ENCODE data around the gene SMURF2. TPM values are rescaled to one million over a fixed set of nuclear protein-coding genes. Genes with fewer than 3 reads are reported as not detected.

Gene SMURF2
- total RNA-seq, 1 experiment from 2014 or later = 68.7 TPM

DNA sequence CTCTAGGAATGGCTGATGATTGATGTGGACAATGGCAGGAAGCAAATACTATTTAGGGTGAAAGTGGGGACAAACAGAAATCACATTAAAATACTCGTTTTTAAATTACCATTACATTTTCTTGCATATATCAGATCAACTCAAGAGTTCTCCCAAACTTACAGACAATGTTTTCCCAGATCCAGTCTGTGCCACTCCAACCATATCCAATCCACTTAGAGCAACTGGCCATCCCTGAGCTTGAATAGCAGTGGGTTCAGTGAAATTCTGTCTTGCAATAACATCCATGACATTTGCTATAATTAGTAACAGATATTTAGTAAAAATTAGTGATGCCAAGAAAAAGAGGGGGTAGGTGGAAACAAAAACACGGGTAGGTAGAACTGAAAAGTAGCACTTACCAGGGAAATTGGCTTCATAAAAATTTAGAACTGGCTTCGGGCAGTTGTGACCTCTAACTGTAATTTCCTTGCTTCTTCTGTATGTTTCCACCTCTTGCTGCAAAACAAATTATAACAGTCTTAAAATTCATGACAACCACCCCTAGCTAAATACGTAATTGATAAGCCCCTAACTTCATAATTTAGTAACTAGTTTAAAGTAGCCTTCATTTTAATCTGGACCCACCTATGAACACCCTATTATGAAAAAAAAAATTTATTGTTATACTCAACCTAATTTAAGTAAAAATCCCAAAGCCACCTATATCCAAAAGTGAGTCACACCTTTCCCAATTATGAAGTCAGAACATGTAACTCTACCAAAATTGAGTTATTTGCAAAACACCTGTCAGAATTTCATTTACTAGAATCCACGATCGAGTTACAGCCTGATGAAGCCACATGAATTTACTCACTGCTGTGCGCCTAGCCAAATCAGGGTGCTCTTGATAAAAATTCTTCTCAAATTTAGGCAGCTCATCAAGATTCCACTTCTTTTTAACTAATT, 158.0 kb downstream of the SMURF2 start:
- DNase-seq (ENCODE audit: low read depth) = no peak

GRCh38 chr17:64503341-64503740, 158.8 kb downstream of the SMURF2 start:
- no peak for DNase-seq (ENCODE audit: low read depth)

DNA sequence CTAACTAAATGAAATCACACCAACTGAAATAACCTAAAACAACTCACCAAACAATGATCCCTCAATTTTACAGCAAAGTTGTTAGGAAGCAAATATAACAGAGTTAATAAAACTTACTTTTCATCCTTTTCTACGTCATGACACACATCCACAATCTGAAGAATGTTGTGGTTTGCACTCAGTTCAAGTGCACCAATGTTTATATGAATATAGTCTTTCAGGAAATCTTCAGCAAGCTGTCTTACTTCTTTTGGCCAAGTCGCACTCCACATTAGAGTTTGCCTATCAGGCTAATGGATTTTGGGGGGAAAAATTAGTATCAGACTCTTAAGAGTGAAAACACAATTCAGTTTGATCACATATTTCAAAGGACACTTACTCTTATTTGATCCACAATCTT, 159.3 kb downstream of the SMURF2 start:
- DNase-seq (ENCODE audit: low read depth) = no peak

DNA sequence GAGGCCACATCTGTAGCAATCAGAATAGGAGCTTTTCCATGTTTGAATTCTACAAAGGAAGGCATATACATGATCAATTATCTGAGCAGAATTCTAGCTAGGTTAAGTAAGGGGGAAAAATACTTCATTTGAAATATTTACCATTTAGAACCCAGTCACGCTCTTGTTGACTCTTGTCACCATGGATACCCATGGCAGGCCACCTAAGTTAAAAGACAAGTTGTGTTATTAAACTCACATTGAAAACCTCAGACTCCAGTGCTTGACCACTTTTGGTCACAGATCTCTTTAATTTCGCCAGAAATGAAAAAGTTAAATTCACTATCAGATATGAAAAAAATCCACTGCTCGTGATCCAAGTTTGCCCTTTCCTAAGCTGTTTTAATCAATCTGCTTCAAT, 160.1 kb downstream of the SMURF2 start:
- no peak for DNase-seq (ENCODE audit: low read depth)

GRCh38 chr17:64500862-64501765, 161.0 kb downstream of the SMURF2 start:
- DNase-seq (ENCODE audit: low read depth) = no peak

GRCh38 chr17:64500487-64500859, 161.6 kb downstream of the SMURF2 start:
- no peak for DNase-seq (ENCODE audit: low read depth)

DNA sequence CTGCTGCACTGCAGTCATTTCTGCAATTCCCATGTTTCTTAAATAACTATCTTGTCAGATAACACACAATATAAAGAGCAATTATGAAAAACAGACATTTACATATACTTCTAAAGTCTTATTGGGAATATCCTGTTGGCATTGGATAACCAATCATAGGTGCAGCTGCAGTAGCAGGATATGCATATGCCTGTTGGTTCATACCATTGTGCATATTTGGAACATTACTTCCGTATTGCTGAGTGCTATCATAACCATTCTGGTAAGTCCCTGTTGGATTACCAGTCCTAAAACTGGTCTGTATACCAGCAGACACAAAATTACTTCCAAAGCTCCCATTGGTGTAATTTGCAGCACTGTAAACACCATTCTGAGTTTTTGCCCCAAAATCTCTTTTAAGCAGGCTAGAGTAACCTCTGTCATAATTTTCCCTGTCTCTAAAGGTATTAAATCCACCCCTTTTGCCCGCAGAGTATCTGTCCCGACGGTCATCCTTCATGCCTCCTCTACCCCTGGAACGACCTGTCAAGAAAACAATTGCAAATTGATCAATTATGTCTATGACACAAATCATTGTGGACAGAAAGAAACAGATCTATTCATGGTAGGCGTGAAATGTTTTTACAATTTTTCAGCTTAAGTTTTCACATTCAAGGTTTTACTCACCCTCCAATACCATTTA, 162.2 kb downstream of the SMURF2 start:
- peak; percentile 27 for DNase-seq (ENCODE audit: low read depth)

- peak; percentile 53 for DNase-seq (ENCODE audit: low read depth)
These were observed 163.6 kb downstream of the SMURF2 start for GRCh38 chr17:64498308-64499203.

DNA sequence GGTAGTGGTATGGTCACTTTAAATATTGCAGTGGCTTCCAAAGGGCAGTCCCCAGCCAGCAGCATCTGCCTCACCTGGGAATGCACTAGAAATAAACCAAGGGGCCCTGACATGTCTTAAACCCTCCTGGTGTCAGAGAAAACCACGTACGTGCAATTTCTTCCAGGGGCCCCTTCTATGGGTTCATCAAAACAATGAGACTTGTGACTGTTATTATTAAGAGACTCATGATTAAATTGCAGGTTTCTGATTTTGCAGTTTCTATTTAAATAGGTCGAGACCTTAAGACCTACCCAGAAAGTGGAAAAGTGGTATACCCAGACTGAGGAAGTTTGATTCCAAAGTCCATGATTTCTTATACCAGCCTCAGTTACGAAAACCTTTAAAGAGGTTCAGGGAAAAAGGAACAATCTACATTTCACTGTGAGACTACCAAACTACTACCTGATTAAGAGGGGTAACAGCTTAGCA, 164.5 kb downstream of the SMURF2 start:
- no peak for DNase-seq (ENCODE audit: low read depth)

GRCh38 chr17:64496786-64497564, 165.1 kb downstream of the SMURF2 start, which contains the start of gene POLG2:
Gene POLG2, minus strand, starts transcription at chr17:64497054. Its CDS starts 86 bp downstream, at chr17:64496968.
- peak; percentile 92 for DNase-seq (ENCODE audit: low read depth)

- DNase-seq (ENCODE audit: low read depth) = no peak
These were observed 165.7 kb downstream of the SMURF2 start for GRCh38 chr17:64496348-64496785.

Other genes with a start within 250 kb of the SMURF2 start
- gene MILR1, start 213.2 kb downstream of the SMURF2 start, total RNA-seq (2014; rRNA removed; shearing (Covaris generic)) = 2.7 and 6.3 TPM in 2 replicates
- 7.7 and 7.9 TPM in 2 replicates for gene POLG2, start 165.3 kb downstream of the SMURF2 start, total RNA-seq (2014; rRNA removed; shearing (Covaris generic))
- gene DDX5, start 156.0 kb downstream of the SMURF2 start, total RNA-seq (2014; rRNA removed; shearing (Covaris generic)) = 245 and 267 TPM in 2 replicates
- gene CEP95, start 155.3 kb downstream of the SMURF2 start, total RNA-seq (2014; rRNA removed; shearing (Covaris generic)) = 8.2 and 14.0 TPM in 2 replicates